ENCODE results near the gene PROS1. TPM values are rescaled to one million over a fixed set of nuclear protein-coding genes. Genes with fewer than 3 reads are reported as not detected.
"Not testable (repeated sequence)": the region's sequence is repeated elsewhere in the genome, so short reads cannot be mapped to it uniquely, and the experiment has no call there.

The PROS1 gene
- total and polyA plus RNA-seq, 2 experiments from 2014 or later = 58.7 to 115 TPM

DNA sequence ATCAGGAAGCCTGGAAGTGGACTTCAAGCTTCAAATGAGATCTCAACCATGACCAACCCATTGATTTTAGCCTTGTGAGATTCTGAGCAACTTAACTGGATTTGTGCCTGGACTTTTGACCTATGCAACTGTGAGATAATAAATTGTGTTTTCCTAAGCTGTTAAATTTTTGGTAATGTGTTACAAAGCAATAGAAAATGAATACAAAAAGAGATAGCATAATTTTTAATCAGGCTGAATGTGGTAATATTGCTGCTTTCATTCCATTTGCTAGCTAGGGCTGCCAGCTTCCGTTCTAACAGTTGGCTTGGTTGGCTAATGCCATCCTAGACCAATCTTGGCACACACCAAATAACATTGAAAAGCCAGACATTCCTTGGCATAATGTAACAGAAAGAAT lies 12.2 kb downstream of the PROS1 start:
- Histone ChIP-seq H3K4me3 (no peak overlapping the region), H2AFZ (no peak overlapping the region), H3K27me3 (no peaks in the 10 kb centered on the region), H3K27ac (no peak overlapping the region), H3K9me3 (ENCODE audit: low read depth) (no peaks in the 10 kb centered on the region), H3K4me2 (no peak overlapping the region), H4K20me1 (ENCODE audit: insufficient read depth, poor library complexity, severe bottlenecking) (no peaks in the 10 kb centered on the region), H3K9me2 (replicated peaks; ENCODE audit: insufficient read depth) (no peaks in the 10 kb centered on the region), H3K4me1 (ENCODE audit: insufficient read depth) (no peaks in the 10 kb centered on the region), H3K79me2 (peaks cover 7% of the 10 kb centered on the region), H3K36me3 (replicated peaks; ENCODE audit: insufficient read depth, low read depth) (no peaks in the 10 kb centered on the region)
- no peak for DNase-seq (ENCODE audit: low spot score)
- 96% methylated on average over 1 of the region's 1 CpG for WGBS (ENCODE audit: low lambda C conversion rate, missing lambda C conversion rate)
- TF ChIP-seq, protein P1, sequence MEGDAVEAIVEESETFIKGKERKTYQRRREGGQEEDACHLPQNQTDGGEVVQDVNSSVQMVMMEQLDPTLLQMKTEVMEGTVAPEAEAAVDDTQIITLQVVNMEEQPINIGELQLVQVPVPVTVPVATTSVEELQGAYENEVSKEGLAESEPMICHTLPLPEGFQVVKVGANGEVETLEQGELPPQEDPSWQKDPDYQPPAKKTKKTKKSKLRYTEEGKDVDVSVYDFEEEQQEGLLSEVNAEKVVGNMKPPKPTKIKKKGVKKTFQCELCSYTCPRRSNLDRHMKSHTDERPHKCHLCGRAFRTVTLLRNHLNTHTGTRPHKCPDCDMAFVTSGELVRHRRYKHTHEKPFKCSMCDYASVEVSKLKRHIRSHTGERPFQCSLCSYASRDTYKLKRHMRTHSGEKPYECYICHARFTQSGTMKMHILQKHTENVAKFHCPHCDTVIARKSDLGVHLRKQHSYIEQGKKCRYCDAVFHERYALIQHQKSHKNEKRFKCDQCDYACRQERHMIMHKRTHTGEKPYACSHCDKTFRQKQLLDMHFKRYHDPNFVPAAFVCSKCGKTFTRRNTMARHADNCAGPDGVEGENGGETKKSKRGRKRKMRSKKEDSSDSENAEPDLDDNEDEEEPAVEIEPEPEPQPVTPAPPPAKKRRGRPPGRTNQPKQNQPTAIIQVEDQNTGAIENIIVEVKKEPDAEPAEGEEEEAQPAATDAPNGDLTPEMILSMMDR (IDR thresholded peaks at IDR 0.05; ENCODE audit: poor library complexity) = no peak
- no peak for TF ChIP-seq EZH2phosphoT487 (IDR thresholded peaks at IDR 0.05; ENCODE audit: low read depth, severe bottlenecking, unreplicated experiment)
- no peak for TF ChIP-seq EZH2 (IDR thresholded peaks at IDR 0.05; ENCODE audit: borderline replicate concordance)

DNA sequence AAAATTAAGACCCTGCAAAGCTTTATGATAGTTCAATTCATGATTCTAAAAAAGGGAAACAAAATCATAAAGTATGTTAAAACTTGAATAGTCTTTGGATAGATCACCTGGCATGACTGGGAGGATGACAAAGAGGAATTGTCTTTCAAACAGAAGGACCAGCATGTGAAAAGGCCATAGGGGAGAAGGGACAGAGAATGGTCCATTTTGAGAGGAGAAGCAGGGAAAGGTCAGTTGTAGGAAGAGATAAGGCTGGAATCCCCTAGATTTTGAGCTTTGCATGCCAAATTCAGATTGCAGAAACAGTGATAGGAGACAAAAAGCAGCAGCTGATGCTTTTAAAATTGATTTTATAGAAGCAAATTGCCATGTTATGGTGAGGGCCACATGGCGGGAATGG lies 12.7 kb downstream of the PROS1 start:
- H3K27me3 ChIP-seq = no peaks in the 10 kb centered on the region
- no peaks in the 10 kb centered on the region for H3K4me1 ChIP-seq (ENCODE audit: insufficient read depth)
- no peak for DNase-seq (ENCODE audit: low spot score)
- WGBS (ENCODE audit: low lambda C conversion rate, missing lambda C conversion rate) = 87% methylated on average over 1 of the region's 1 CpG
- H2AFZ ChIP-seq = no peak overlapping the region
- TF ChIP-seq, protein P1 (IDR thresholded peaks at IDR 0.05; ENCODE audit: poor library complexity) = no peak
- TF ChIP-seq EZH2 (IDR thresholded peaks at IDR 0.05; ENCODE audit: borderline replicate concordance) (no peak), EZH2phosphoT487 (IDR thresholded peaks at IDR 0.05; ENCODE audit: low read depth, severe bottlenecking, unreplicated experiment) (no peak)
- H3K4me3 ChIP-seq = no peak overlapping the region
- H4K20me1 ChIP-seq (ENCODE audit: insufficient read depth, poor library complexity, severe bottlenecking) = no peaks in the 10 kb centered on the region
- no peaks in the 10 kb centered on the region for H3K36me3 ChIP-seq (replicated peaks; ENCODE audit: insufficient read depth, low read depth)
- no peaks in the 10 kb centered on the region for H3K9me3 ChIP-seq (ENCODE audit: low read depth)
- H3K9me2 ChIP-seq (replicated peaks; ENCODE audit: insufficient read depth) = no peaks in the 10 kb centered on the region
- H3K79me2 ChIP-seq = peaks cover 7% of the 10 kb centered on the region
- H3K4me2 ChIP-seq = no peak overlapping the region
- no peak overlapping the region for H3K27ac ChIP-seq

DNA sequence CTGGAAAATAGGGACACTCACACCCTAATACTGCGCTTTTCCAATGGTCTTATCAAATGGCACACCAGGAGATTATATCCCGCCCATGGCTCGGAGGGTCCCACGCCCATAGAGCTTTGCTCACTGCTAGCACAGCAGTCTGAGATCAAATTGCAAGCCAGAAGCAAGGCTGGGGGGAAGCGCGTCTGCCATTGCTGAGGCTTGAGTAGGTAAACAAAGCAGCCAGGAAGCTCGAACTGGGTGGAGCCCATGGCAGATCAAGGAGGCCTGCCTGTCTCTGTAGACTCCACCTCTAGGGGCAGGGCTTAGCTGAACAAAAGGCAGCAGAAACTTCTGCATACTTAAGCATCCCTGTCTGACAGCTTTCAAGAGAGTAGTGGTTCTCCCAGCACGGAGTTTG lies 23.7 kb downstream of the PROS1 start:
- not testable (repeated sequence) for H3K9me3 ChIP-seq (ENCODE audit: low read depth); H3K9me2 ChIP-seq (replicated peaks; ENCODE audit: insufficient read depth); H3K79me2 ChIP-seq; DNase-seq (ENCODE audit: low spot score); H3K27me3 ChIP-seq; H3K27ac ChIP-seq; H4K20me1 ChIP-seq (ENCODE audit: insufficient read depth, poor library complexity, severe bottlenecking); H3K4me1 ChIP-seq (ENCODE audit: insufficient read depth); H3K36me3 ChIP-seq (replicated peaks; ENCODE audit: insufficient read depth, low read depth); H3K4me2 ChIP-seq; H3K4me3 ChIP-seq; H2AFZ ChIP-seq
- WGBS (ENCODE audit: low lambda C conversion rate, missing lambda C conversion rate) = 79% methylated on average over 8 of the region's 8 CpGs

DNA sequence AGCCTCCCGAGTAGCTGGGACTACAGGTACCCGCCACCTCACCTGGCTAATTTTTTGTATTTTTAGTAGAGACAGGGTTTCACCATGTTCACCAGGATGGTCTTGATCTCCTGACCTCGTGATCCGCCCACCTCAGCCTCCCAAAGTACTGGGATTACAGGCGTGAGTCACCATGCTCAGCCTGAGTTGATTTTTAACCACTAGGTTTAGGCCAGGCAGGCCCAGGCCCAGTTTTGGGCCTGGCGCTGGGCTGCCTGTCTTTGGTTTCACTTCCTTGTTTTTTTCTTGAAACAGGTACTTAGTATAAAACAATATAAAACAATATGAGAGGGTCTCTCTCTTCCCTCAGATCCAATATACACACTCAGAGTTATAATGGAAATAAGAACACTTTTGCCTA lies 36.2 kb downstream of the PROS1 start:
- not testable (repeated sequence) for H3K27me3 ChIP-seq; H3K4me3 ChIP-seq; H3K36me3 ChIP-seq (replicated peaks; ENCODE audit: insufficient read depth, low read depth); H2AFZ ChIP-seq; H3K9me3 ChIP-seq (ENCODE audit: low read depth); H3K27ac ChIP-seq; H3K9me2 ChIP-seq (replicated peaks; ENCODE audit: insufficient read depth); H3K79me2 ChIP-seq; H3K4me2 ChIP-seq; H4K20me1 ChIP-seq (ENCODE audit: insufficient read depth, poor library complexity, severe bottlenecking); DNase-seq (ENCODE audit: low spot score); H3K4me1 ChIP-seq (ENCODE audit: insufficient read depth)
- 87% methylated on average over 6 of the region's 6 CpGs for WGBS (ENCODE audit: low lambda C conversion rate, missing lambda C conversion rate)

DNA sequence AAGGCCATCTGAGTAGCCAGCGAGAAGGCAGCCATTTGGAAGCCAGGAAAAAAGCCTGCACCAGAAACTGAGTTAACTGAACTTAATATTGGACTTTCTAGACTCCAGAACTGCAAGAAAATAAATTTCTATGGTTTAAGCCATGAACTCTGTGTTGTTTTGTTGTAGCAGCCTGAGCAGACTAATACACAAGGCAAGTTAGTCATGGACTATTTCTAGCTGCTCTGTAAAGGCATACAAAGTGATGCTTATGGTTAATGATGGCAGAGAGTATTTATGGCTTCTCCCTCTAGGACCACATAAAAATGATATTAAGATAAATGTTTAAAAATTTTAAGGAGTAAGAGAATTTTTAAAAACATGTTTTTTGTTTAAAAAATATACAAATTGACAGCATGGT lies 37.1 kb downstream of the PROS1 start:
- no peak for DNase-seq (ENCODE audit: low spot score)
- Histone ChIP-seq H3K4me2 (no peak overlapping the region), H3K27ac (no peak overlapping the region), H2AFZ (no peak overlapping the region), H3K4me1 (ENCODE audit: insufficient read depth) (no peaks in the 10 kb centered on the region), H3K9me2 (replicated peaks; ENCODE audit: insufficient read depth) (no peaks in the 10 kb centered on the region), H4K20me1 (ENCODE audit: insufficient read depth, poor library complexity, severe bottlenecking) (no peaks in the 10 kb centered on the region), H3K9me3 (ENCODE audit: low read depth) (no peaks in the 10 kb centered on the region), H3K36me3 (replicated peaks; ENCODE audit: insufficient read depth, low read depth) (no peaks in the 10 kb centered on the region), H3K79me2 (no peaks in the 10 kb centered on the region), H3K27me3 (no peaks in the 10 kb centered on the region), H3K4me3 (no peak overlapping the region)
- no peak for TF ChIP-seq EZH2 (IDR thresholded peaks at IDR 0.05; ENCODE audit: borderline replicate concordance)
- TF ChIP-seq, protein P1 (IDR thresholded peaks at IDR 0.05; ENCODE audit: poor library complexity) = no peak
- TF ChIP-seq EZH2phosphoT487 (IDR thresholded peaks at IDR 0.05; ENCODE audit: low read depth, severe bottlenecking, unreplicated experiment) = no peak
- WGBS (ENCODE audit: low lambda C conversion rate, missing lambda C conversion rate) = 81% methylated on average over 1 of the region's 1 CpG

Data from hepatocyte (in vitro differentiated cells).